A549 (cell line): ENCODE results near the gene LMBR1. TPM values are rescaled to one million over a fixed set of nuclear protein-coding genes. Genes with fewer than 3 reads are reported as not detected.
A peak's percentile ranks its signal among the peaks of the same experiment; 100 is the strongest.

Experiments used
- ATAC-seq, 2 experiments: fragments of 200-7000 bp in 1 of 2; fragments of >200 bp in 1 of 2; cut with Nextera tagmentation in 1 of 2; cut with Tn5 transposase in 1 of 2; 3 replicates each; pipeline versions ENCODE4 v1.8.0 to v1.9.1; 2018 to 2020; ENCODE audit warnings: mild to moderate bottlenecking in 1 of 2, moderate library complexity in 1 of 2
- CTCF ChIA-PET: fragments of 300-600 bp; sonication (Branson Sonifier 250); formaldehyde crosslinking; extraction: SDS; loops from one replicate; lab custom pipeline; 2021; ENCODE audit warnings: antibody characterized with exemption, inconsistent platforms; lab: Yijun Ruan, JAX
- POLR2A ChIA-PET: fragments of 350-600 bp; formaldehyde crosslinking; extraction: SDS; loops from one replicate; lab custom pipeline; 2021; ENCODE audit warnings: antibody characterized with exemption, inconsistent platforms; lab: Yijun Ruan, JAX
- DNase-seq, 2 experiments: peaks; one replicate each; pipeline versions ENCODE4 v3.0.0 to v3.0.0-alpha.2; 2011 to 2016; ENCODE audit warnings: low read depth in 1 of 2, low spot score in 1 of 2
- FAIRE-seq: peaks from 2 replicates; lab custom pipeline; 2011; peaks lifted over from hg19 to GRCh38; lab: Jason Lieb, UNC
- H3K27ac ChIP-seq, 2 experiments: fragments of >200 bp; sonication (Bioruptor Twin); formaldehyde crosslinking; 3 replicates each; pipeline ENCODE4 v1.5.1; 2016 to 2017
- H3K4me1 ChIP-seq: fragments of >200 bp; sonication (Bioruptor Twin); formaldehyde crosslinking; 3 replicates; pipeline ENCODE4 v1.6.1; 2016
- H3K4me2 ChIP-seq: fragments of >200 bp; sonication (Bioruptor Twin); formaldehyde crosslinking; 3 replicates; pipeline ENCODE4 v1.6.1; 2016
- H3K4me3 ChIP-seq: fragments of >200 bp; sonication (Bioruptor Twin); formaldehyde crosslinking; 3 replicates; pipeline ENCODE4 v1.5.1; 2016
- H3K9me3 ChIP-seq: fragments of >200 bp; sonication (Bioruptor Twin); formaldehyde crosslinking; 3 replicates; pipeline ENCODE4 v1.6.1; 2016
- BHLHE40 ChIP-seq: IDR thresholded peaks from 2 replicates; pipeline ENCODE4 v1.6.1; 2012; ENCODE audit warnings: low read depth, low read length, inconsistent platforms
- CHD4 ChIP-seq: fragments of 200-600 bp; sonication (generic); IDR thresholded peaks from 2 replicates; pipeline ENCODE4 v1.6.1; 2016; ENCODE audit warnings: antibody characterized with exemption, mild to moderate bottlenecking, borderline replicate concordance
- EP300 ChIP-seq, 2 experiments: fragments of >200 bp; sonication (Bioruptor Twin); formaldehyde crosslinking; IDR thresholded peaks; 2 replicates in 1 of 2; 3 replicates in 1 of 2; pipeline ENCODE4 v1.6.1; 2016 to 2017
- FOSB ChIP-seq: fragments of 250-450 bp; sonication (Bioruptor Pico); IDR thresholded peaks from 2 replicates; pipeline ENCODE4 v1.5.0; 2020; ENCODE audit warnings: mild to moderate bottlenecking, moderate library complexity
- HOXB13 ChIP-seq: fragments of 250-450 bp; sonication (Bioruptor Pico); IDR thresholded peaks from 2 replicates; pipeline ENCODE4 v1.5.0; 2020; ENCODE audit warnings: low read depth, mild to moderate bottlenecking, moderate library complexity
- HOXB5 ChIP-seq: fragments of 250-450 bp; sonication (Bioruptor Pico); IDR thresholded peaks from 2 replicates; pipeline ENCODE4 v1.5.0; 2020; ENCODE audit warnings: mild to moderate bottlenecking, moderate library complexity
- JUN ChIP-seq, 2 experiments: fragments of >200 bp; sonication (Bioruptor Twin); formaldehyde crosslinking; IDR thresholded peaks; 2 replicates in 1 of 2; 3 replicates in 1 of 2; pipeline ENCODE4 v1.6.1; 2016 to 2017
- MAZ ChIP-seq: fragments of 150-350 bp; IDR thresholded peaks from 2 replicates; pipeline ENCODE4 v1.6.1; 2014; ENCODE audit warnings: antibody characterized with exemption, low read depth, low read length, borderline replicate concordance
- RAD21 ChIP-seq, 2 experiments: fragments of >200 bp in 1 of 2; sonication (Bioruptor Twin) in 1 of 2; formaldehyde crosslinking in 1 of 2; IDR thresholded peaks in 1 of 2; conservative IDR thresholded peaks in 1 of 2; 2 replicates in 1 of 2; 3 replicates in 1 of 2; pipeline ENCODE4 v1.6.1; 2012 to 2018; ENCODE audit warnings: inconsistent platforms in 1 of 2
- RCOR1 ChIP-seq: fragments of 150-350 bp; IDR thresholded peaks from 2 replicates; pipeline ENCODE4 v1.6.1; 2014; ENCODE audit warnings: antibody characterized with exemption, low read length, low read depth
- RFX5 ChIP-seq: fragments of 450-650 bp; IDR thresholded peaks from 2 replicates; pipeline ENCODE4 v1.7.1; 2014; ENCODE audit warnings: antibody characterized with exemption, mild to moderate bottlenecking, moderate library complexity
- RNF2 ChIP-seq: fragments of 200-600 bp; sonication (generic); IDR thresholded peaks from 2 replicates; pipeline ENCODE4 v1.6.1; 2016; ENCODE audit warnings: low read depth, mild to moderate bottlenecking, antibody characterized with exemption, moderate library complexity, borderline replicate concordance
- WGBS: methylation state at CpG from one replicate; pipeline ENCODE4 v1.1.6; 2017; ENCODE audit errors: missing lambda C conversion rate; 5-methylcytosine and 5-hydroxymethylcytosine counted together
- polyA plus RNA-seq, 4 experiments: library from polyadenylated mRNA; depleted of rRNA in 3 of 4; stranded (reverse); fragments of >200 nt; fragmentation: RNase III in 1 of 4; extraction: RNeasy Plus Mini Kit Qiagen cat#74134 plus additional on column Dnase treatment in 1 of 4; gene quantifications; 2 replicates in 3 of 4; 3 replicates in 1 of 4; pipeline ENCODE4 v1.2.3, GENCODE V29; 2011 to 2017
- TF ChIP-seq, protein P1 (sequence below): IDR thresholded peaks from 2 replicates; pipeline ENCODE4 v1.6.1; 2012; ENCODE audit warnings: low read depth, borderline replicate concordance
- TF ChIP-seq, protein P2 (sequence below): fragments of 250-450 bp; sonication (Bioruptor Pico); IDR thresholded peaks from 2 replicates; pipeline ENCODE4 v1.5.0; 2020; ENCODE audit warnings: low read depth, mild to moderate bottlenecking, moderate library complexity
- TF ChIP-seq, protein P3 (sequence below): IDR thresholded peaks from 2 replicates; pipeline ENCODE4 v1.6.1; 2012
- TF ChIP-seq, protein P4 (sequence below): IDR thresholded peaks from 2 replicates; pipeline ENCODE4 v1.6.1; 2012
- TF ChIP-seq, protein P5 (sequence below): fragments of 450-650 bp; IDR thresholded peaks from 2 replicates; pipeline ENCODE4 v1.6.1; 2014; ENCODE audit warnings: antibody characterized with exemption
- TF ChIP-seq, protein P6 (sequence below): fragments of >200 bp; sonication (Bioruptor Twin); formaldehyde crosslinking; IDR thresholded peaks from 3 replicates; pipeline ENCODE4 v1.5.1; 2016
- TF ChIP-seq, protein P7 (sequence below): fragments of >200 bp; sonication (Bioruptor Twin); formaldehyde crosslinking; IDR thresholded peaks from 2 replicates; pipeline ENCODE4 v1.6.1; 2016

LMBR1 gene
- polyA plus RNA-seq, 2 of the 4 experiments (the other 2 are of a cell fraction): 33.2 to 42.3 TPM

DNA sequence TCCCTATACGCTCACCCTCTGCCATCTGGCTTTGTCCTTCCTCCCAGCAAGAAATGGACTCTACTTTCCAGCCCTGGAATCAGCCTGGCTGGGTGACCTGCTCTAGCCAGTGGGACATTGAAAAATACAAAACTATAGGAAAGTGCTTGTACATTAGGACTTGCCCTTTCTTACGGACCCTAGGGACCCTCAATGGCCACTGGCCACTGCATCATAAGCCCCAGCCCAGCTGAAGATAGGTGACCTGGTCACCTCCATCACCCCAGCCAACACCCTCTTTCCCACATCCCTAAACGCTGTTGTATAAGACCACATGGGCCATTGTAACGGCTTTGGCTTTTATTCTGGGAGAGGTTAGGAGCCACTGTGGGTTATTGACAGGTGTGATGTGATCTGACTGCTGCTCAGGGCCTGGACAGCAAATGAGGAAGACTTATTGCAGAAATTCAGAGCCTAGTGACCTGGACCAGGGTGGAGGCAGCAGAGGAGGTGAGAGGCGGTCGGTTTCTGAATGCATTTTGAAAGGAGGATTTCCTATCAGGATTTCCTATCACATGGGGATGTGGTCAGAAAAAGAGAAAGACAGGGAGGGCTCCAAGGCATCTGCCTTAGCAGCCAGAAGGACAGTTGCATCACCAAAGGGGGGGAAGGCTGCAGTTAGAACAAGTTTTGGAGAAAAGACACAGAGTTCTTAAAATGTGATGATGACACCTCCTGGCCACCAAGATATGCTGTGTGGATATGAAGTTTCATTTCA is 2.2 kb upstream of the LMBR1 start:
- H3K4me2 ChIP-seq: no peak overlapping the region
- FAIRE-seq: no peak
- POLR2A ChIA-PET: no interaction called here

DNA sequence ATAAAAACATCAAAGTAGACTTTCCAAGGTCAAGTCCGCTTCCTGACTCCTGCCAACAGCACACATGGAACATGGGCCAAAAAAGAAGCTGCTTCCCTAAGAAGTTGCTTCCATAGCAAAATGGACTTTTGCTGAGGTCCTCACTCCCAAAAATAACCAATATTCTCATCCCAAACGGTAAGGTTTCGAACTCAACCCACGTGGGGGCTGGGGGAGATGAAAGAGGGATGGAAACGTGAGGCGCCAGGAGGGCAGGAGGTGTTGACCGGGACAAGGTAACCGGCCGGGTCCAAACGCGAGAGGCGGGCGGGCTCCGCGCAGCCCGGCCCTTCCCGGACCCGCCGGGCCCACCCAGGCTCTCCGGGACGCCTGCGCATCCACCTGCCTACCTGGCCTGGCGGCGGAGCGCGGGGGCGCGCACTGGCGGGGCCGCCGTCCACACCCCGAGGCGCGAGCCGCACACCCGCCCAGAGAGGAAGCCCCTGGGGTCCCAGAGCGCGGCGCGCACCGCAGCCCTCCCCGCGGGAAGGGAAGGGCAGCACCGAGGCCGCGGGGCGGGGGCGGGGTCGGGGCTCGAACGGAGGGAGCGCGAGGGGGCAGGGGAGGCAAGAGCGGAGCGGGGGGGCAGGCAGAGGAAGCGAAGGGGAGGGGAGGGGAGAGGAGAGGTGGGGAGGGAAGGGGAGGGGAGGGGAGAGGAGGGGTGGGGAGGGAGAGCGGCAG is 742 bp downstream of the LMBR1 start:
- peak overlapping the region; percentile 91 for H3K4me2 ChIP-seq
- peak overlapping the region; percentile 97 for H3K4me3 ChIP-seq
- H3K9me3 ChIP-seq: no peaks in the 10 kb centered on the region
- H3K27ac ChIP-seq: peak overlapping the region; percentile 87 to 98
- ATAC-seq: peak; percentile 49 to 68
- 3% methylated on average over 11 of the region's 57 CpGs for WGBS
- ChIA-PET POLR2A (interaction anchor here (0.7 to 2.0 kb wide), 4 partner anchors 9 to 58 kb away, joined by 3 to 12 read pairs (median 4); partner anchors contain the start of gene NOM1), CTCF (no interaction called here)
- peaks cover 11% of the 10 kb centered on the region for H3K4me1 ChIP-seq
- DNase-seq: peak in 1 of 2 experiments; percentile 63
- no peak for FAIRE-seq
- 0 out of 2 replicates have a peak, but pooled peaks have one; percentile 7 for TF ChIP-seq BHLHE40
- TF ChIP-seq RAD21 (conservative IDR thresholded peaks at IDR 0.05 in 1 of 2, IDR thresholded peaks at IDR 0.05 in 1 of 2): no peak

More for the DNA sequence above, 2.2 kb upstream of the LMBR1 start:
- Histone ChIP-seq H3K27ac (no peak overlapping the region; a peak in 1 of 6 replicates), H3K4me3 (no peak overlapping the region), H3K4me1 (peaks cover 21% of the 10 kb centered on the region), H3K9me3 (no peaks in the 10 kb centered on the region)
- ATAC-seq (no peak), DNase-seq (no peak)
- no peak for TF ChIP-seq HOXB13 (CRISPR knock-in tag)
- TF ChIP-seq, protein P1, sequence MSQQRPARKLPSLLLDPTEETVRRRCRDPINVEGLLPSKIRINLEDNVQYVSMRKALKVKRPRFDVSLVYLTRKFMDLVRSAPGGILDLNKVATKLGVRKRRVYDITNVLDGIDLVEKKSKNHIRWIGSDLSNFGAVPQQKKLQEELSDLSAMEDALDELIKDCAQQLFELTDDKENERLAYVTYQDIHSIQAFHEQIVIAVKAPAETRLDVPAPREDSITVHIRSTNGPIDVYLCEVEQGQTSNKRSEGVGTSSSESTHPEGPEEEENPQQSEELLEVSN: no peak
- TF ChIP-seq CHD4: no peak
- TF ChIP-seq RNF2: no peak
- TF ChIP-seq, protein P2, sequence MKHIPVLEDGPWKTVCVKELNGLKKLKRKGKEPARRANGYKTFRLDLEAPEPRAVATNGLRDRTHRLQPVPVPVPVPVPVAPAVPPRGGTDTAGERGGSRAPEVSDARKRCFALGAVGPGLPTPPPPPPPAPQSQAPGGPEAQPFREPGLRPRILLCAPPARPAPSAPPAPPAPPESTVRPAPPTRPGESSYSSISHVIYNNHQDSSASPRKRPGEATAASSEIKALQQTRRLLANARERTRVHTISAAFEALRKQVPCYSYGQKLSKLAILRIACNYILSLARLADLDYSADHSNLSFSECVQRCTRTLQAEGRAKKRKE (CRISPR knock-in tag): no peak
- TF ChIP-seq, protein P3, sequence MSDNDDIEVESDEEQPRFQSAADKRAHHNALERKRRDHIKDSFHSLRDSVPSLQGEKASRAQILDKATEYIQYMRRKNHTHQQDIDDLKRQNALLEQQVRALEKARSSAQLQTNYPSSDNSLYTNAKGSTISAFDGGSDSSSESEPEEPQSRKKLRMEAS: no peak
- TF ChIP-seq JUN (IDR thresholded peaks at IDR 0.05): no peak
- TF ChIP-seq, protein P4, sequence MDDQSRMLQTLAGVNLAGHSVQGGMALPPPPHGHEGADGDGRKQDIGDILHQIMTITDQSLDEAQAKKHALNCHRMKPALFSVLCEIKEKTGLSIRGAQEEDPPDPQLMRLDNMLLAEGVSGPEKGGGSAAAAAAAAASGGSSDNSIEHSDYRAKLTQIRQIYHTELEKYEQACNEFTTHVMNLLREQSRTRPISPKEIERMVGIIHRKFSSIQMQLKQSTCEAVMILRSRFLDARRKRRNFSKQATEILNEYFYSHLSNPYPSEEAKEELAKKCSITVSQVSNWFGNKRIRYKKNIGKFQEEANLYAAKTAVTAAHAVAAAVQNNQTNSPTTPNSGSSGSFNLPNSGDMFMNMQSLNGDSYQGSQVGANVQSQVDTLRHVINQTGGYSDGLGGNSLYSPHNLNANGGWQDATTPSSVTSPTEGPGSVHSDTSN: no peak
- TF ChIP-seq, protein P5, sequence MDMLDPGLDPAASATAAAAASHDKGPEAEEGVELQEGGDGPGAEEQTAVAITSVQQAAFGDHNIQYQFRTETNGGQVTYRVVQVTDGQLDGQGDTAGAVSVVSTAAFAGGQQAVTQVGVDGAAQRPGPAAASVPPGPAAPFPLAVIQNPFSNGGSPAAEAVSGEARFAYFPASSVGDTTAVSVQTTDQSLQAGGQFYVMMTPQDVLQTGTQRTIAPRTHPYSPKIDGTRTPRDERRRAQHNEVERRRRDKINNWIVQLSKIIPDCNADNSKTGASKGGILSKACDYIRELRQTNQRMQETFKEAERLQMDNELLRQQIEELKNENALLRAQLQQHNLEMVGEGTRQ: no peak
- no peak for TF ChIP-seq FOSB (CRISPR knock-in tag)
- no peak for TF ChIP-seq BHLHE40
- TF ChIP-seq, protein P6, sequence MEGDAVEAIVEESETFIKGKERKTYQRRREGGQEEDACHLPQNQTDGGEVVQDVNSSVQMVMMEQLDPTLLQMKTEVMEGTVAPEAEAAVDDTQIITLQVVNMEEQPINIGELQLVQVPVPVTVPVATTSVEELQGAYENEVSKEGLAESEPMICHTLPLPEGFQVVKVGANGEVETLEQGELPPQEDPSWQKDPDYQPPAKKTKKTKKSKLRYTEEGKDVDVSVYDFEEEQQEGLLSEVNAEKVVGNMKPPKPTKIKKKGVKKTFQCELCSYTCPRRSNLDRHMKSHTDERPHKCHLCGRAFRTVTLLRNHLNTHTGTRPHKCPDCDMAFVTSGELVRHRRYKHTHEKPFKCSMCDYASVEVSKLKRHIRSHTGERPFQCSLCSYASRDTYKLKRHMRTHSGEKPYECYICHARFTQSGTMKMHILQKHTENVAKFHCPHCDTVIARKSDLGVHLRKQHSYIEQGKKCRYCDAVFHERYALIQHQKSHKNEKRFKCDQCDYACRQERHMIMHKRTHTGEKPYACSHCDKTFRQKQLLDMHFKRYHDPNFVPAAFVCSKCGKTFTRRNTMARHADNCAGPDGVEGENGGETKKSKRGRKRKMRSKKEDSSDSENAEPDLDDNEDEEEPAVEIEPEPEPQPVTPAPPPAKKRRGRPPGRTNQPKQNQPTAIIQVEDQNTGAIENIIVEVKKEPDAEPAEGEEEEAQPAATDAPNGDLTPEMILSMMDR: no peak
- no peak for TF ChIP-seq MAZ
- TF ChIP-seq HOXB5: no peak
- no peak for TF ChIP-seq RFX5
- no peak for TF ChIP-seq RAD21 (conservative IDR thresholded peaks at IDR 0.05 in 1 of 2, IDR thresholded peaks at IDR 0.05 in 1 of 2)
- TF ChIP-seq RCOR1: no peak
- no peak for TF ChIP-seq EP300 (IDR thresholded peaks at IDR 0.05)
- TF ChIP-seq, protein P7, sequence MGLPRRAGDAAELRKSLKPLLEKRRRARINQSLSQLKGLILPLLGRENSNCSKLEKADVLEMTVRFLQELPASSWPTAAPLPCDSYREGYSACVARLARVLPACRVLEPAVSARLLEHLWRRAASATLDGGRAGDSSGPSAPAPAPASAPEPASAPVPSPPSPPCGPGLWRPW: no peak
- CTCF ChIA-PET: no interaction called here
- 90% methylated on average over 6 of the region's 6 CpGs for WGBS
